GM18867 (cell line): ENCODE results near the gene SUGCT.
"Not testable (repeated sequence)": the region's sequence is repeated elsewhere in the genome, so short reads cannot be mapped to it uniquely, and the experiment has no call there.

ENCODE experiments used
- ATAC-seq: cut with Tn5 transposase; IDR thresholded peaks from one replicate; pipeline ENCODE4 v1.9.1; 2021; ENCODE audit warnings: mild to moderate bottlenecking, moderate library complexity; ENCODE audit not compliant: unreplicated experiment

The SUGCT gene

DNA sequence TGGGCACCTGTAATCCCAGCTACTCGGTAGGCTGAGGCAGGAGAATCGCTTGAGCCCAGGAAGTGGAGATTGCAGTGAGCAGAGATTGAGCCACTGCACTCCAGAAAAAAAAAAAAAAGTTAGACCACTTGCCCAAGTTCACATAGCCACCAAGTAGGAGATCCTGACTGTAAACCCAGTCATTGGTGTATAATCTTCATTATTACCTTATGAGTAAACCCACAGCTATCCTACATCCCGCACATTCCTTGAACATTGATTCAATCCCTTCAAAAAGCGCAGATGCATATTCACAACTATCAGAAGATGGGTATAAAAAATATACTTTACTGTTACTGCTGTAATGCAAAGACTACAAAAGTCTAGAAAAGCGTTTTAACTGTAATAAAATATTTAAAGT lies 512.9 kb downstream of the SUGCT start:
- no peak for ATAC-seq

DNA sequence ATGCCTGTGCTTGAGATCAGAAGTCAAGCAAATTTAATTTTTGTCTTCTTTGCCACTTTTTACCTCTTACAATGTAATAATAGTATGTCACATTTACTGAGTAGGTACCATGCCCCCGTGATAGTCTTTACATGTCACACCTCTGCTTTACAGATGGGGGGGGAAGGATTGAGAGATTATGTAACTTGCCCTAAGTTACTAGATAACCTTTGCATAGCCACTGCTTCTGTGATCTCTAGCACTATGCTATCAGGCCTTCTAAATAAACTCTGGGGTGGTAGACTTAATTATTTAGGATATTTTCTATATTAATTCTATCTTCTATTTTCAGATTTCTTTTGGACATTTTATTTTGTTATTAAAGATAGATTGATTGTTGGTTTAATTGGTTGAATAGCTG lies 514.4 kb downstream of the SUGCT start:
- ATAC-seq = no peak

DNA sequence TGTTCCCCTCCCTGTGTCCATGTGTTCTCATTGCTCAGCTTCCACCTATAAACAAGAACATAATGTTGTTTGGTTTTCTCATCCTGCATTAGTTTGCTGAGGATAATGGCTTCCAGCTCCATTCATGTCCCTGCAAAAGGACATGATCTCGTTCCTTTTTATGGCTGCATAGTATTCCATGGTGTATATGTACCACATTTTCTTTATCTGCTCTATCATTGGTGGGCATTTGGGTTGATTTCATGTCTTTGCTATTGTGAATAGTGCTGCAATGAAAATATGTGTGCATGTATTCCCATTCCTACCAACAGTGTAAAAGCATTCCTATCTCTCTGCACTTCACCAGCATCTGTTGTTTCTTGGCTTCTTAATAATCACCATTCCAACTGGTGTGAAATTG lies 516.1 kb downstream of the SUGCT start:
- ATAC-seq = not testable (repeated sequence)

DNA sequence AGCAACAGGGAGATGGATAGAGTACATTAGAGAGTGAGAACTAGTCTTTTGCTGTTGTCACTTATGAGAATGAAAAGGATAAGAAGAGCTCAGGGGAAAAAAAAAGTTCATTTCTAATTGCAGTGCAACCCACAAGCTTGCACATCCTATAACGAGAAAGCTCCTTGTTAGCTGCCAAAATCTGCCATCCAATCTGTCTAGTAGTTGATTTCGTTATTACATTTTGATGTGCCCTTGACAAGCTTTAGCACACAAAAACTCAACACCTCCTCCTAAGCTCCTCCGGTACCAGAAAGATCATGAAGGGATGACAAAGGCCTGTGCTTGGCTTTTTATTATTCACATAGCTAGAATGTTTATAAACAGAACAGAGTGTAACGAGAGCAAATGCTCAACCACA lies 519.4 kb downstream of the SUGCT start:
- ATAC-seq = no peak

DNA sequence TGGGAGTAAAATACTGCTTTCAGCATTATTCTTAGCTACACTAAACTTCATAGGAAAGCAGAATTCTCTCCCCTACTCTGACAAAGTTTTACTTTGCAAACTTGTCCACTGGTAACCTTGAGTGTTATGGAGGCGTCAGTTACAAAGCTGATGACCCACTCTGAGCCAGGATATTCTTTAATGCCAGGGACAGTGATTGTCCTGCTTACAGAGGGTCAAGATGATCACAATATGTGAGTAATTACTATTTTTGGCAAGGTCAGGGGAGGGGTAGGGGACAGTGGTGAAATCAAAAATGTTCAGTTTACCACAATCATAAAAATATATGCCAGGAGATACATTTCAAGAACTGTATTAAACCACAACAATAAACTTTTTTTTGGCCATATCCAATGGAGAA lies 520.6 kb downstream of the SUGCT start:
- ATAC-seq = no peak

- ATAC-seq = no peak
Observed at GRCh38 chr7:40656349-40656748, 521.5 kb downstream of the SUGCT start.

GRCh38 chr7:40658729-40659128 lies 523.9 kb downstream of the SUGCT start:
- no peak for ATAC-seq

DNA sequence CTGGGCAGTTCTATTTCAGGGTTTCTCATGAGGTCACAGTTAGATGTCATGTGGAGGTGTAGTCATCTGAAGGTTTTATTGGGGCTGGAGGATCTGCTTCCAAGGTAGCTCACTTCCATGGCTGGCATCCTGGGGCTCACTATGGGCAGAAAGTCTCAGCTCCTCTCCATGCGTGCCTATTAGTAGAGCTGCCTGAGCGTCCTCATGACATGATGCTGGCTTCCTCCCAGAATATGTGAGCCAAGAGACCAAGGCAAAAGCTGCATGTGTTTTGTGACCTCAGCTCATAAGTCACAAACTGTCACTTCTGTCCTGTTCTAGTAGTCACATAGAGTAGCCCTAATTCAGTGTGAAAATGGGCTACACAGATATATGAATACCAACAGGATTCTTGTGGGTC lies 524.4 kb downstream of the SUGCT start:
- no peak for ATAC-seq

- ATAC-seq = no peak
Observed at GRCh38 chr7:40673285-40673684, 538.5 kb downstream of the SUGCT start.

DNA sequence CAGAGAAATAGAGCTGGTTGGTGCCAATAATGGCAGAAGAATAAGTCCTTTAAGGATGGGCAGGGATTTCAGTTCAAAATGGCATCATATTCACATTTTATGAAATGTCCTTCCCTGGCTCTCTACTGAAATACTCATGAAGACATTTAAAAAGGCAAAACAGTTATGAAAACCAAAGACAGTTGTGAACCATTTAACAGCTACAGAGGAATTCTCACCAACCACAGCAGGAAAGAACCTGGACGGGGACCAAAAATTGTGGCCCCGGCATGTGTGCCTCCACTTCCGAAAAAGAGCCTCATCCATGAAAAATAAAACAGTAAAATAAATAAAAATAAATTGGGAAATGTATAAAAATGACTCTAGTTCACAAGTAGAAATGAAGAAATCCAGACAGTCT lies 539.5 kb downstream of the SUGCT start:
- no peak for ATAC-seq

DNA sequence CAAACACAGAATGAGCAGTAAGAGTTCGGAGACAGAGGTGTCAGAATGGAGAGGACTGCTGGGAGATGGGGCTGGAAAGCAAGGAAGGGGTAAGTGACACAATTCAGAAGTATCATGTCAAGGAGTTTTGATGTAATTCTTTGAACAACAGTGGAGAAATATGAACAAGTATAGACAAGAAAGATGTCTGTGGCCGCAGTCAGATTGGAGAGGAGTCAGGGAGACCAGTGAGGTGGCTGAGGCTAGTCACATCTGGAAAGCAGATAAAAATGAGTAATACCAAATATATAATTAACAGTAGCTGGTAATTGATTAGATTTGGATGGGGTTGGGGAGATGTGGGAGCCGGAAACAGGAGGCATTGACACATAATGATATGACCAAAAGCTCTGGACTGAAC lies 540.9 kb downstream of the SUGCT start:
- no peak for ATAC-seq

DNA sequence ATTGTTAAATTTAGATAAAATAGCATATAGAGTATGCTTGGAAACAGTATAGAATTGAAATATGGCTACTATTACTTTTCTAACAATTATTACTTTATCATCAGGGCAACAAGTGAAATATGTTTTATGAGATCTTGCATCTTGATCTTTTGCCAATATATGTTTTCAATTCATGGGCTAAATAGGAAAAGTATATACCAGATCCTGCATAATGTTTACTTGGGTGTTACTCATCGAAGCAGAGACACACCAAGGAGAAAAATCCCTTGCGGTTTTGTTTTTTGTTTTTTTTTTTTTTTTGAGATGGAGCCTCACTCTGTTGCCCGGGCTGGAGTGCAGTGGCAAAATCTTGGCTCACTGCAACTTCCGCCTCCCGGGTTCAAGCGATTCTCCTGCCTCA lies 541.4 kb downstream of the SUGCT start:
- no peak for ATAC-seq

DNA sequence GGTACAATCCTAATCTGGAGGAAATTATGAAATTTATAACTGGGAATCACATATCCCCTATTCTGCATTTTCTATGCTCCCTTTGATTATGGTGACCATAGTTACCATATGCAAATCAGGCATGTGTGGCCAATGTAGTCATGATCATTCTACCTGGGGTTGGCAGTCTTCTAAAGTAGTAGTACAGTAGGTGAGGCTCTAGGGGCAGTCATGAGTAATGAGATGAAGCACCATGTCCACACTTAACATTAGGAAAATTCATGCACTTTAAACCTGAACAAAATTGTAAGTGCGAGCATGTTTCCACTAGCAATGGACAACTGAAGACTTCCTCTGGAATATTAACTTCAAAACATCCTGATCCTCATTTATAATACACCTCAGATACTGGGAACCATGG lies 545.9 kb downstream of the SUGCT start:
- ATAC-seq = peak; percentile 99

GRCh38 chr7:40682696-40683095 lies 547.9 kb downstream of the SUGCT start:
- no peak for ATAC-seq

DNA sequence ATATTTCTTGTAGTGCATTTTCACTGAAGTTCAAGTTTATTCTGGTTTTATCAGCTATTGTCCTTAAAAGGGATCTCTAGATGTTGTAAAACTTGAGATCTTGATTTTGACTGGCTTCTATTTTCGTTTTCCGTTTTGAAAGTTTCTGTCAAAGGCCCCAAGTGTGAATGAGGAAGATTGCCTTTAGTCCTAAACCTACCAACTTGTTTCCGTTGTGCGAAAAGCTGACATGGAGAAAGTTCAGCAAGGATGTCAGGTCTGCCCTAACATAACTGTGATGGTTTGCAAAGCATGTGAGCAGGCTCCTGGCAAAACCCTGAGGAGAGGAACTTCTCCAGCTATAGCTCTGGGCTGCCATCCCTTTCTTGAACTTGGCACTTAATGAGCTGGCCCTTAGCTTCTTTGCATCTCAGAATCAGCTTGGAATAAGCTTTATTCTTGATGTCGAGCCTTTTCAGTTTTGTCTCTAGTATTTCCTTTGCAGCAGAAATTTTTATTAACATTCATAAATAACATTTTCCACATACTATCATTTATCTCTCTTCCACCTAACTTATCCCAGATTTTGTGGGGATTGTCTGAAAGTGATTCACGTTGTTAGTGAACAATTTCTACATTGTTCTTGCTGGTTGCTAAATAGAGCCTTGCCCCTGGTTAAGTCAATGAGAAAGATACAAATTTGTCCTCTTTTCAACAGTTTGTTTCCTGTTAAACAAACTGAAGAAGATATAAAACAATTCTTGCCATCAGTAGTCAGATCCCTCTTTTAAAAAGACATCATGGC lies 559.4 kb downstream of the SUGCT start:
- ATAC-seq = no peak

- no peak for ATAC-seq
Observed at GRCh38 chr7:40694991-40695390, 560.2 kb downstream of the SUGCT start.

GRCh38 chr7:40697653-40698052 lies 562.8 kb downstream of the SUGCT start:
- ATAC-seq = no peak

- ATAC-seq = no peak
Observed at GRCh38 chr7:40698214-40698920, 563.6 kb downstream of the SUGCT start.

DNA sequence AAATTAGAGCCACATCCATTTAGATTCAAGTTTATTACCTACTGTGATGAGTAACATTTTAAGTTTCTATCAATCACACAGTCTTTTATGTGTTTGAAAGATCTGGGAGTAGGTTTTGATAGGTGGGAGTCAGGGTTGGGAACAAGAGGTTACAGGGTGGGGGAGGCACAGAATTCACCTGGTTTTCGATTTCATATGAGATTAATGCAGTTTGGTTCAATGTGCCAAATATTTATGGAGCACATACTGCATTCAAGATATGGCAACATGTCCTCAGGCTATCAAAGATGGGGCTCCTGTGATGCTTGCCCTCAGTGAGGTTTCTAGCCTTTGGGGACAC lies 564.1 kb downstream of the SUGCT start:
- ATAC-seq = no peak

- ATAC-seq = no peak
Observed at GRCh38 chr7:40700653-40701421, 566.0 kb downstream of the SUGCT start.

GRCh38 chr7:40701836-40702551 lies 567.2 kb downstream of the SUGCT start:
- ATAC-seq = no peak
